GF-D8 (cell line): ENCODE results near the gene SETMAR.

Source experiments
- DNase-seq: peaks from one replicate; lab custom pipeline; 2025; lab: John Stamatoyannopoulos, UW

Gene SETMAR

DNA sequence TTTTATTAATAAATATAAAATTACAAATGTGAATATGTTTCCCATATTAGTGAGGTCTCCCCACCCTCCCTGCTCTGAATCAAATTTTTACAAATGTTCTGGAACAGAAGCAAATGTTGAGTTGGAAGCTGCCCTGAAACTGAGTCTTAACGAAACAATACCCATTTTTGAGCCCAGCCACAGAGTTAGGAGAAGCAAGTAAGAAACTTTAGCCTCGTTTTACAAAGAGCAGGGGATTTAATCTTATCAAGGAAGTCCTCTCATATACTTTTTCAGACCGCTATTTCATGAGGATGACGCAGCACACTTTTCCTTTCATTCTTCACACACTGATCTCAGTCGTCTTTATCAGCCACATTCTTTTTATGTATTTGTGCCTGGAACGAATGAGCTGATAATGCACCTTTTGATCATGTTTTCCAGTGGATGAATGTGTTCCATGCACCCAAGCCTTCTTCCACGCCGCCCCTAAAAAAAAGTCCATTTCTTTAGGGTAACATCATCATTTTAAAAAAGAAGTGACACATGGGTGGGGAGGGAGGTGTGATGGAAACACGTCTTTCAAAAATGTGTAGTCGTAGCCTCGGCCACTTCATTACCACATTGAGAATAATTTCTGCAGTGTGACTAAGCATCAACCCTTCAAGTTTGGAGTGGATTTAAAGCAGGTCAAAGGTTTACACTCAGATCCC, 48.1 kb downstream of the SETMAR start:
- peak; percentile 23 for DNase-seq

DNA sequence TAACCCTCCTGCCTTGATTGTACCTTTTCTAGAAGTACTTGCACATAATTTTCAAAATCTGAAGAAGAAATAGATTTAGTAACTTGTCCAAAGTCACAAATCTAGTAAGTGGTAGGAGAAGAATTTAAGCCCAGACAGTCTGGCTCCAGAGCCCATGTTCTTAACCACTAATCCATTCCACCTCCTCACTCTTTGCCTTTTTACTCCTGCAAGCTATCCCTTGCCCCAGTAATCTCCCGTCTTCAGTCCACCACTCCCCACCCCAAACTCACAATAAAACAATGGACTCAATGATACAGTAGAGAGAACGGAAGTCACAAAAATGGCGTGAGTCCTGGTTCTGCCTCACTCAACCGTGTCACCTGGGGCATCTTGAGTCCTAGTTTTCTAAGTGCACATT, 48.7 kb downstream of the SETMAR start:
- DNase-seq = no peak

DNA sequence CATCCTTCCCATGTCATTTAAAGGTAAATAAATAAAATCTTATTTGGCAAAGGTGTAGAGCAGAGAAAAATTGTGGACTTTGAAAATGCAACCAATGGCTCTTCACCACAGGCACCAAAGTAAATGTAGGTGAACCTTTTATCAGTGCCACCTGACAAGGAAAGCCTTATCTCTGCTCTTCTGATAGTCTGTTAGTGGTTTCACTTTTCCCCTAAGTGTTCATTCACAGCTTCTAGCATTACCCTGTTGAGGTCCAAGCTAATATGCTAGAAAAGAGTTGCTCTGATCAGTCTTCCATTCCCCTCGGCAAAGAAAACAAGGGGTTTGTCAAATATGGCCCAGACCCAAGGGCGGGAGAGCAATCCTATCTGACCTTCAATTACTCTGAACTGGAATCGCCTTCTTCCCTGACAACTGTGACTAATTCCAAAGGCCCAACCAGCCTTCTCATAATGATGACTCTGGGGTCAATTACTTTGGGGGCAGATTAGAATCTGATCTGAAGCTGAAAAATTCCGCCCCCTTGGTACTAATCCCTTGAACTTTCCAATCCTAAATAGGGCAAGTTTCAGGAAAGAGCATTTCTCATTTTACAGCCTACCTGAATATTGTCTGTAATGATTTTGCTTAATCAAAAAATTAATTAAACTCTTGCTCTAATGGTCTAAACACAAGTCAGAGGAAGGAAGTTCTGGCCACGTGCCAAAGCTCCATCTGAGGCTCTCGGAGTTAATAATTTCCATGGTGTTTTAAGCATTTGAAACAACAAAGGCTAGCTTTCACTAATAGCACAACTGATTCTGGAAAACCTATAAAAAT, 52.4 kb downstream of the SETMAR start:
- no peak for DNase-seq

DNA sequence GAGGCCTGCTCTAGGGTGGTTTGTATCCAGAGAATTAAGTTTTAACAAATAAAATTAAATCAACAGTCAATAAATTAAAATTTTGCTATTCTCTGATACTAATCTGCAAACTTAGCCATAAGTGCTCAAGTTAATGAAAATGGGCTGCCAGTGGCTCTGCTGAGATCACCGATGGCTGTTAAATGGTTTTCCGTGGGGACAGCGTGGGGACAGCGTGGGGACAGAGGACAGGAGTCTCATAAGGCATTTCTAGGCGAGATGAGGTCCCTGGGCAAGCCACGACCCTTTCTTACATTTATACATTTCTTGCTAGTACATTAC, 53.0 kb downstream of the SETMAR start:
- no peak for DNase-seq

DNA sequence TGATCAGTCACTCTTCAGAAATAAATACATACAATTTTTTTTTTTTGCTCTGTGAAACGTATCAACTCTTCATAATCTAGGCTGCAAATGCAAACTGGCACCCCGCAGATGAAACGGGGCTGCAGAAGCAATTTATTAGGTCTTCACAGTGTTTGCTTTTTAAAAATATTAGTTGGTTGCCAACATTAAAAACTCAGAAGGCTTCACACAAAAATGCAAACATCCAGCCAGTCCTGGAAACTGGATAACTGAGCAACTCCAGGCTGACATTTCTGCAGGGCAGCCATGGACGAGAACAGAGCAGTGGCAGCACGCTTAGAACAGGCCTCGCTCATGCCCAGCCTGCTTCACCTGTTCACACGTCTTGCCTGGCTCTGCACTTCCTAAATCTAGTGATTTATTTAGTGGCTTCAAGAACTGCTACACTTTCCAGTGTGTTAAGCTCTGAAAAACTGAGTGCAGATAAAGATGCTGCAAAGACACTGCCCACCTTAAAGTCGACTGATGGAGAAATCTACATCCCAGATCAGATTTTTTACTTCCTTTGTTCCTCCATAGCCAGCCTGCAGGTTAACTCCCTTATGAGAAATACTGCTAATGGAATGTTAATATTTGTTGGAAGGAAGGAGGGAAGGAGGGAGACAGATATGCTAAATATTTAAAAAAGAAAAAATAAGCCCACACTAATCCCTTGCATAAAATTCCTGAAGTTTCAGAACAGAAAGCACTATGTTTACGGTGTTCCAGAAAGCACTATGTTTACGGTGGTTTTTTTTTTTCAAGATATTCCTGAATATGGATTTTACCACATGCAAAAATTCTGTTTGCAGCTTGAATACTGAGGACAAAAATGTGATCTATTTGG, 53.6 kb downstream of the SETMAR start:
- DNase-seq = no peak

DNA sequence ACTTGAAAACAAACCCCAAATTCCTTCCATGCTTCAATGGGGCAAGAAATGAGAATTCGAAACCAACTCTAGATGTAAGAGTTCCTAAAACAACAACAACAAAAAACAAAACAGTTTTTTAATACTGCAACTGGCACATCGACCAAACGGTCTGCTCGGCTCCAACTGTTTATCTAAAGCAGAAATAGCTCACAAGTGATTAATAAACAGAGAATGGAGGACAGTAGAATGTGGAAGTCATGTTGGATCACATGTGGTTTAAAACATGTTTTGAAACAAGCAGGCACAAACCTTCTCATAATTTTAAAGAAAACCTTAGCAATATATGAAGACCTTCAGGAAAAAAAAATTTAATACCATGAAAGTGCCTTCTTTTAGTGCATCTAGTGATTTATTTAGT, 55.1 kb downstream of the SETMAR start:
- DNase-seq = no peak

DNA sequence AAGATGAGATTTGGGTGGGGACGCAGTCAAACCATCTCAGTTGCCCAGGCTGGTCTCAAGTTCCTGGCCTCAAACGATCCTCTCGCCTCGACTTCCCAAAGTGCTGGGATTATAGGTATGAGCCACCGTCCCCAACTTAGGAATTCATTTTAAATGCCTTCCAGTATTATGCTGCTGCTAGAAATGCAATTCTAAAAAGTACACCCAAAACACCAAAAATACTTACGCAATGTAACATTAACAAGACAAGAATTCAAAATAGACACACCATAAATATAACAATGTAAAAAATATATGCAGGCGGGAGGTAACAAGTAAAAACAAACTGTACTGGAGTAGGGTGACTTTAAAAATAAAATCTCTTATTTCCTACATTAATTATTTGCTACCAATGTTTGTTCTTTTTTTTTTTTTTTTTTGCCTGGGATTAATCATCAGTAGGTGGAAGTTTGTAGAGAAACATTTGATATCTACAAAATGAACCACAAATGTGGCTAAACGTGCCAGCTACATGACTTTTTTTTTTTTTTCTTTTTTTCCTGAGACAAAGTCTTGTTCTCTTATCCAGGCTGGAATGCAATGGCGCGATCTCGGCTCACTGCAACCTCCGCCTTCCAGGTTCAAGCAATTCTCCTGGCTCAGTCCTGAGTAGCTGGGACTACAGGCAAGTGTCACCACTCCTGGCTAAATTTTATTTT, 56.8 kb downstream of the SETMAR start:
- DNase-seq = no peak

DNA sequence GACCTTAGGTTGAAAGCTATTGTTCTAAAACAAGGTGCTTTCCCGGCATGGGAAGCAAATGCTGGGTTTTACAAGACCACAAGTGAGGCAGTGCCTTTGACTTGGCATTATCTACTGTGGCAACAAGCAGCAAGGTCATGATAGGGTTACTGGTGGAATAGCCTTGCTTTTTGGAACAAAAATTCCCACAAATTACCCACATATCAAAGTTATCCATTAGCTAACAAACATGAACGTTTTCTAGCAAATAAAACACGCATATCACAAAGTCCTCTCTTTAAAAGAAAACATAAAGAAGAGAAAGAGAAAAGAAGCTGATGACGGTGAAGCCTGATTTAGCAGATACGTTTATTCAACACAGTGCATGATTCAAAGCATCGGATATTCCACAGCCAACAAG, 57.6 kb downstream of the SETMAR start:
- DNase-seq = no peak

DNA sequence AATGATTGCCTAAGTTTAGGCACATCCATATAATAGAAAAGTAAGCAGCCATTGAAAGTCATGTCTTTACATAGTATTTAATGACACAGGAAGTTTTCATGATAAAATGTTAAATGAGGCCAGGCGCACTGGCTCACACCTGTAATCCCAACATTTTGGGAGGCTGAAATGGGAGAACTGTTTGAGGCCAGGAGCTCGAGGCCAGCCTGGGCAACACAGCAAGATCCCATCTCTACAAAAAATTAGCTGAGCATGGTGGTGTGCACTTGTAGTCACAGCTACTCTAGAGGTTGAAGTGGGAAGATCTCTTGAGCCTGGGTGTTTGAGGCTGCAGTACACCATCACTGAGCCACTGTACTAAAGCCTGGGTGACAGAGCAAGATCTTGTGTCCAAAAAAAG, 59.4 kb downstream of the SETMAR start:
- no peak for DNase-seq
